Measurements from ENCODE around the gene ZNF93.
"Not testable (repeated sequence)": the region's sequence is repeated elsewhere in the genome, so short reads cannot be mapped to it uniquely, and the experiment has no call there.

ZNF93 gene

DNA sequence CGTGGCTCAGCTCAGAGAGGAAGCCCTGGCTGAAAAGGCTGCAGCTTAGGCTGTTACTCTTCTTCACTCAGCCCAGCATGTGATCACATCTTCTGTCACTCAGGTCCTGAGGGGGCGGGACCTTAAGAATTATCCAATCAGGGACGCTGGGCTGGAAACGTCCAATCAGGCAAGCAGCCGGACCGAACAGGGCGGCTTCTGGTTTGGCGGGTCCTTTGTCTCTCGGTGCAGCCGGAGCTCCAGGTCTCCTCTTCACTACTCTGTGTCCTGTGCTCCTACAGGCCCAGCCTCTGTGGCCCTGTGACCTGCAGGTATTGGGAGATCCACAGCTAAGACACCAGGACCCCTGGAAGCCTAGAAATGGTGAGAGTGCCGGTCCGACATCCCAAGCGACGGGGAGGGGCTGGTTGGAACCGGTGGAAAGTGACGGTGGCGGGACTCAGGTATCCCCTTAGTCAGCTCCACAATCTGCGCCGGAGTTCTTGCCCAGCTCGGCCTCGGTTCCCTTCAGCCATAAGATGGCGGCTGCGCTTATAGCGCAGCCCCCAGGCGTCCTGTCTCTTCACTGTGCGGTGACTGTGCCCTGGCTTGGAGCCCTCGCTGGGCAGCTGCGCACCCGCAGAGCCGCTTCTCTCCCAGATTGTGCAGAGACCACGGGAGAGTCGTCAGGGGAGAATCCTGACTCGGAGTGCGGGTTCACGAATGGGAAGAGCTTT is at the start of gene ZNF93:
Gene ZNF93 (plus strand): TSS at position 218 of the 716 bp plus-strand sequence. CDS start 143 bp downstream, at position 361.
- Histone ChIP-seq H3K36me3 (ENCODE audit: insufficient read depth, low read length) (no peaks in the 10 kb centered on the region), H3K79me2 (ENCODE audit: control insufficient read depth, insufficient read depth, low read length, unreplicated experiment) (peaks cover 41% of the 10 kb centered on the region), H3K4me1 (ENCODE audit: control insufficient read depth, insufficient read depth, low read length, unreplicated experiment) (no peaks in the 10 kb centered on the region), H3K27ac (ENCODE audit: low read depth, low read length) (peak within 1 kb of the TSS; percentile 96), H3K27me3 (ENCODE audit: insufficient read depth, low read length) (no peaks in the 10 kb centered on the region), H2AFZ (ENCODE audit: low read length, unreplicated experiment) (peak within 1 kb of the TSS; percentile 93), H3K4me3 (ENCODE audit: low read depth, low read length) (peak within 1 kb of the TSS; percentile 99)

DNA sequence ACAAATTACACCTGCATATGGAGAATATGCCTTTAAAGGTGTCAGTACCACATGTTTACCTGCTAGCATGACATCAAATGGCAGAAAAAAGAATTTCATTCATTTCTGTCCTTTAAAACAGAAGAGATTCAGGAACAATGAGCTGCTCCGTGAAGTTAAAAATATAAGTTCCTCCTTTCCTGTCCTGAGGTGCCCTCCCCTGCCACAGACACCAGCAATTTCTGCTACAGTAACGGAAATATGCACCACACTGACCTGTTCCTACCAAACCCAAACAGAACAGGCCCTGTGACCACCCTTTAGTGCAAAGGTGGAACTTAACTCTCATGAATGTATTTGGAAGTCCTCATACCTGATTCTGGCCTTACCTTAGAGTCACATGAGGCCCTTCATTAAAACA is 49.0 kb upstream of the ZNF93 start:
- not testable (repeated sequence) for H2AFZ ChIP-seq (ENCODE audit: low read length, unreplicated experiment); H3K27me3 ChIP-seq (ENCODE audit: insufficient read depth, low read length); H3K4me1 ChIP-seq (ENCODE audit: control insufficient read depth, insufficient read depth, low read length, unreplicated experiment); H3K4me3 ChIP-seq (ENCODE audit: low read depth, low read length); H3K79me2 ChIP-seq (ENCODE audit: control insufficient read depth, insufficient read depth, low read length, unreplicated experiment); H3K36me3 ChIP-seq (ENCODE audit: insufficient read depth, low read length); H3K27ac ChIP-seq (ENCODE audit: low read depth, low read length)

DNA sequence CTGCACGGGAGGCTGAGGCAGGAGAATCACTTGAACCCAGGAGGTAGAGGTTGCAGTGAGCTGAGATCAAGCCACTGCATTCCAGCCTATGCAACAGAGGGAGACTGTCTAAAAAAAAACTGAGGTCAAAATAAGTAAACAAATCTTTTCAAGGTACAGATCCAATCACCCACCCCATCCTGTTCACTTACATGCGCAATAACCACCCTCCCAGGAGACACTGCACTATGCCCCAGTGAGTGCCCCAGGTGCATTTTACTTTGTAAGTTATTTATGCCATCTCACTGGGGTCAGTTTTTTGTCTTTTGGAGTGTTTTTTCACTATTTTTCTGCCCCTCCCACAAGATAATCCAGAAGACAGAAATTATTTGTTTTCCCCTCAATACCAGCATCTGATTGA is 42.0 kb upstream of the ZNF93 start:
- H3K79me2 ChIP-seq (ENCODE audit: control insufficient read depth, insufficient read depth, low read length, unreplicated experiment), result no peaks in the 10 kb centered on the region
- H3K27ac ChIP-seq (ENCODE audit: low read depth, low read length), result no peak overlapping the region
- H3K27me3 ChIP-seq (ENCODE audit: insufficient read depth, low read length), result no peaks in the 10 kb centered on the region
- no peak overlapping the region for H2AFZ ChIP-seq (ENCODE audit: low read length, unreplicated experiment)
- H3K4me3 ChIP-seq (ENCODE audit: low read depth, low read length), result no peak overlapping the region
- H3K4me1 ChIP-seq (ENCODE audit: control insufficient read depth, insufficient read depth, low read length, unreplicated experiment), result no peaks in the 10 kb centered on the region
- H3K36me3 ChIP-seq (ENCODE audit: insufficient read depth, low read length), result no peaks in the 10 kb centered on the region

DNA sequence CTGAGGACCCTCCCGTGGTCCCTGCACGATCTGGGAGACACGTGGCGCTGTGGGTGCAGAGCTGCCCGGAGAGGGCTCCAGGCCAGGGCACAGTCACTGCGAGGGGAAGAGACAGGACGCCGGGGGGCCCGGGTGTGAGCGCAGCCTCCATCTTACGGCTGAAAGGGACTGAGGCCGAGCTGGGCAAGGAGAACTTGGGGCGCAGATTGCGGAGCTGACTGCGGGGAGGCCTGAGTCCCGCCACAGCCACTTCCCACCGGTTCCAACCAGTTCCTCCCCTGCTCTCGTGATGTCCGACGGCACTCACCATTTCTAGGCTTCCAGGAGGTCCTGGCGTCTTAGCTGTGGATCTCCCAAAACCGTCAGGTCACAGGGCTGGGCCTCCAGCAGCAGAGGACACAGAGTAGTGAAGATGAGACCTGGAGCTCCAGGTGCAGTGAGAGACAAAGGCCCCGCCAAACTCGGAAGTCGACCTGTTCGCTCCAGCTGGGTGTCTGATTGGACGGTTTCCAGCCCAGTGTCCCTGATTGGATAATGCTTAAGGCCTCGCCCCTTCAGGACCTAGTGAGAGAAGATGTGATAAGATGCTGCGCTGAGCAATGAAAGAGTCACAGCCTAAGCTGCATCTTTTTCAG is 39.9 kb upstream of the ZNF93 start:
- Histone ChIP-seq H3K79me2 (ENCODE audit: control insufficient read depth, insufficient read depth, low read length, unreplicated experiment) (no peaks in the 10 kb centered on the region), H3K36me3 (ENCODE audit: insufficient read depth, low read length) (no peaks in the 10 kb centered on the region), H3K27me3 (ENCODE audit: insufficient read depth, low read length) (no peaks in the 10 kb centered on the region), H3K27ac (ENCODE audit: low read depth, low read length) (no peak overlapping the region), H3K4me1 (ENCODE audit: control insufficient read depth, insufficient read depth, low read length, unreplicated experiment) (no peaks in the 10 kb centered on the region), H2AFZ (ENCODE audit: low read length, unreplicated experiment) (no peak overlapping the region), H3K4me3 (ENCODE audit: low read depth, low read length) (no peak overlapping the region)

DNA sequence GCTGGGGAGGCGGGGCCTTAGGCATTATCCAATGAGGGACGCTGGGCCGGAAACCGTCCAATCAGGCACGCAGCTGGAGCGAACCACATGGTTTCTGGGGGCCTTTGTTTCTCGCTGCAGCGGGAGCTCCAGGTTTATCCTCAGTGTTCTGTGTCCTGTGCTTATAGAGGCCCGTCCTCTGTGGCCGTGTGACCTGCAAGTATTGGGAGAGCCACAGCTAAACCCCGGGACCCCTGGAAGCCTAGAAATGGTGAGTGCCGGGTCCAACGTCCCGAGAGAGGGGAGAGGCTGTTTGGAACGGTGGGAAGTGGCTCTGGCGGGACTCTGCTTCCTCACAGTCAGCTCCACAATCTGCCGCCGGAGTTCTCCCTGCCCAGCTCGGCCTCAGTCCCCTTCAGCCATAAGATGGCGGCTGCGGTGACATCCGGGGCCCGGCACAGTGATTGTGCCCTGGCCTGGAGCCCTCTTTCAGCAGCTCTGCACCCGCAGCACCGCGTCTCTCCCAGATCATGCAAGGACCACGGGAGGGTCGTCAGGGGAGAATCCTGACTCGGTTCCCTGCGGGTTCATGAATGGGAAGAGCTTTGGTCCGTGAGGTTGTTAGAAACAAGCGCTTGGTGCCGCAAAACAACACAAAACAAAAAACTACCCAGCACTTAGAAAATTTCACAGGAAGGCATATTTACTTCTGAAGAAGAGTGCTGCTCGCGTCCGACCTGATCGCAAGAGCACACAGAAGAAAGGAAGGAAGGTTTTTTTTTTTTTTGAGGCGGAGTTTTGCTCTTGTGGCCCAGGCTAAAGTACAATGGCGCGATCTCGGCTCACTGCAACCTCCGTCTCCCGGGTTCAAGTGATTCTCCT is 34.8 kb upstream of the ZNF93 start, which contains the start of gene ZNF253:
Gene ZNF253 (plus strand): TSS at position 133 of the 861 bp plus-strand sequence. CDS start 115 bp downstream, at position 248.
- Histone ChIP-seq H3K79me2 (ENCODE audit: control insufficient read depth, insufficient read depth, low read length, unreplicated experiment) (peaks cover 28% of the 10 kb centered on the region), H3K4me1 (ENCODE audit: control insufficient read depth, insufficient read depth, low read length, unreplicated experiment) (no peaks in the 10 kb centered on the region), H2AFZ (ENCODE audit: low read length, unreplicated experiment) (peak within 1 kb of the TSS; percentile 99), H3K27ac (ENCODE audit: low read depth, low read length) (peak within 1 kb of the TSS; percentile 82), H3K27me3 (ENCODE audit: insufficient read depth, low read length) (no peaks in the 10 kb centered on the region), H3K36me3 (ENCODE audit: insufficient read depth, low read length) (no peaks in the 10 kb centered on the region), H3K4me3 (ENCODE audit: low read depth, low read length) (peak within 1 kb of the TSS; percentile 98)

DNA sequence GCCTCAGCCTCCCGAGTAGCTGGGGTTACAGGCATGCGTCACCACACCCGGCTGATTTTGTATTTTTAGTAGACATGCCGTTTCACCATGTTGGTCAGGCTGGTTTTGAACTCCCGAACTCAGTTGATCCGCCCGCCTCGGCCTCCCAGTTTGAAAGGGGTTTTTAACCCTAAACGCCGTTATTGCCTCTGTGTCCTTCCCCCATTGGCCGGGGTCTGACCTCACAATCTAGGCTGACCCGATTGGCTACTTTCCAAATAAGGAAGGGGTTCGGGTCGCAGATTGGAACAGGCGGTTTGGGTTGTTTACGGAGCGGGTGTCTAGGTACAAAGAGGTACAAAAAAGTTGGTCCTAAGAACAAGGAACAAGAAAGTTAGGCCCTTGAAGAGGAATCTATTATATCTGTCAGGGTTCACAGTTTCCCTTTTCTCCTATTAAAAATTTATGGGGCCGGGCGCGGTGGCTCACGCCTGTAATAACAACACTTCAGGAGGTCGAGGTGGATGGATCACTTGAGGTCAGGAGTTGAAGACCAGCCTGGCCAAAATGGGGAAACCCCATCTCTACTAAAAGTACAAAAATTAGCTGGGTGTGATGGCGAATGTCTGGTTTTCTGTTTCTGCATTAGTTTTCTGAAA is 34.0 kb upstream of the ZNF93 start:
- Histone ChIP-seq H2AFZ (ENCODE audit: low read length, unreplicated experiment) (peak overlapping the region; percentile 99), H3K36me3 (ENCODE audit: insufficient read depth, low read length) (no peaks in the 10 kb centered on the region), H3K4me3 (ENCODE audit: low read depth, low read length) (peak overlapping the region; percentile 98), H3K27me3 (ENCODE audit: insufficient read depth, low read length) (no peaks in the 10 kb centered on the region), H3K4me1 (ENCODE audit: control insufficient read depth, insufficient read depth, low read length, unreplicated experiment) (no peaks in the 10 kb centered on the region), H3K27ac (ENCODE audit: low read depth, low read length) (peak overlapping the region; percentile 82; the same call in 1 of the 2 replicates), H3K79me2 (ENCODE audit: control insufficient read depth, insufficient read depth, low read length, unreplicated experiment) (peaks cover 34% of the 10 kb centered on the region)

DNA sequence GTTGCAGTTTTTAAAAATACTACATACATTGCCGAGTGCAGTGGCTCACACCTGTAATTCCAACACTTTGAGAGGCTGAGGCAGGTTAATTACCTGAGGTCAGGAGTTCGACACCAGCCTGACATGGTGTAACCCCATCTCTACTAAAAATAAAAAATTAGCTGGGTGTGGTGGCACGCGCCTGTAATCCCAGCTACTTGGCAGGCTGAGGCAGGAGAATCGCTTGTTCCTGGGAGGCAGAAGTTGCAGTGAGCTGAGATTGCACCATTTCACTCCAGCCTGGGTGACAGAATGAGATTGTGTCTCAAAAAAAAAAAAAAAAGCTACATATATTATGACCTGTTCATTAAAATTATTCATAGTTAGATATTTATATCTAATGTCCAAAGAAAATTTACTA is 30.7 kb upstream of the ZNF93 start:
- Histone ChIP-seq H3K36me3 (ENCODE audit: insufficient read depth, low read length) (peaks cover 11% of the 10 kb centered on the region), H3K79me2 (ENCODE audit: control insufficient read depth, insufficient read depth, low read length, unreplicated experiment) (peaks cover 48% of the 10 kb centered on the region)
- H2AFZ ChIP-seq (ENCODE audit: low read length, unreplicated experiment); H3K4me1 ChIP-seq (ENCODE audit: control insufficient read depth, insufficient read depth, low read length, unreplicated experiment); H3K27ac ChIP-seq (ENCODE audit: low read depth, low read length); H3K4me3 ChIP-seq (ENCODE audit: low read depth, low read length); H3K27me3 ChIP-seq (ENCODE audit: insufficient read depth, low read length): not testable (repeated sequence)

DNA sequence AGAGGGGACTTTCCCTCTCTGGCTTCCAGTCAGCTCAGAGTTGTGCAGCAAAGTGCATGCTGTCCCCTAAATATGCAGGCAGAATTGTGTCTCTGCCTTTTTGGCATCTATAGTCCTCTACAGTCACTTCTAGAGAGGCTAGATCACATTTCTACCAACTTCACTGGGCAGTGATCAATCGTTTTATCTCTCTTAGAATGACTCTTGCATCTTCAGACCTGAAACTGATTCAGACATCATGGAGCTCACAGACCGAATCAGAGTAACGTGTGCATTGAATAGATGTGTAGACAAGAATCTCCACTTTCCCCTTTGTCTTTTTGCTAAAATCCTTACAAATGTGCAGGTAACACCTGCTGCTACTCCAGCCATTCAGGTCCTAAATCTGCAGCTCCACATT is 28.8 kb upstream of the ZNF93 start:
- peaks cover 44% of the 10 kb centered on the region for H3K79me2 ChIP-seq (ENCODE audit: control insufficient read depth, insufficient read depth, low read length, unreplicated experiment)
- peaks cover 11% of the 10 kb centered on the region for H3K36me3 ChIP-seq (ENCODE audit: insufficient read depth, low read length)
- no peak overlapping the region for H3K27ac ChIP-seq (ENCODE audit: low read depth, low read length)
- H3K4me1 ChIP-seq (ENCODE audit: control insufficient read depth, insufficient read depth, low read length, unreplicated experiment), result no peaks in the 10 kb centered on the region
- no peak overlapping the region for H2AFZ ChIP-seq (ENCODE audit: low read length, unreplicated experiment)
- no peaks in the 10 kb centered on the region for H3K27me3 ChIP-seq (ENCODE audit: insufficient read depth, low read length)
- no peak overlapping the region for H3K4me3 ChIP-seq (ENCODE audit: low read depth, low read length)

DNA sequence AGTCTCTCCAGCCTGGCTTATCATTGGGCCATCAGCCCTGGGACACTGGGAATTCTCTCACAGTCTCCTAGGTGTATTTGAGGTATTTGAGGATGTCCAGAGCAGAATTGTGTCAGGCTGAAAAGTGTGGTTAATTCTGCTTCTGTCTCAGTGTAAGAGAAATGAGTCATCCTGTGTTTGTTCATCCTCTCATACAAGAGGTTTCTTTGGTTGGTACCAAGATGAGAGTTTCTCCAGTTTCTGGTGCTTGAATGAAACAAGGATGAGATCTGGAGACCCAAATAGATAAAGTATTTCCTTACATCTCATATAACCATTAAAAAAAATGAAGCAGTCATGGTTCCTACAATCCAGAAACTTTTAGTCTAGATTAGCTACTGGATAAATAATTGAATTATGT is 27.4 kb upstream of the ZNF93 start:
- no peak overlapping the region for H2AFZ ChIP-seq (ENCODE audit: low read length, unreplicated experiment)
- H3K4me3 ChIP-seq (ENCODE audit: low read depth, low read length), result no peak overlapping the region
- H3K36me3 ChIP-seq (ENCODE audit: insufficient read depth, low read length), result peaks cover 11% of the 10 kb centered on the region
- H3K27ac ChIP-seq (ENCODE audit: low read depth, low read length), result no peak overlapping the region
- no peaks in the 10 kb centered on the region for H3K4me1 ChIP-seq (ENCODE audit: control insufficient read depth, insufficient read depth, low read length, unreplicated experiment)
- no peaks in the 10 kb centered on the region for H3K27me3 ChIP-seq (ENCODE audit: insufficient read depth, low read length)
- peaks cover 30% of the 10 kb centered on the region for H3K79me2 ChIP-seq (ENCODE audit: control insufficient read depth, insufficient read depth, low read length, unreplicated experiment)

DNA sequence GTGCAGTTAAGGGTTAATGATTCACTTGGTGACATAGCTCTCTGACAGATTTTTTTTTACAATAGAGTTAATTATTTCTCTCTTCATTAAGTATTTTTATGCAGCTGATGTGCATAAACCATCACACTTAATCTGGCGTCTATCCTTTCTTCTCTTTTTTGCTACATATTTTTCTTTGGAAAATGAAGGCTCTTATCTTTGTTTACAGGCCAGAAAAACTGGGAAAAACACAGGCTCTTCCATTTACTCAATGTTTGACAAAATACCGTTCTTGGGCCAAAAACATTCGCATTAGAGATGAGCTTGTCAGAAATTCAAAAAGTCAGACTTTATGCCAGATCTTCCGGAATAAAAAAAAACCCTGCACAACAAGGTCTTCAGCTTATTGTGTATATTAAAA is 23.0 kb upstream of the ZNF93 start:
- Histone ChIP-seq H3K4me1 (ENCODE audit: control insufficient read depth, insufficient read depth, low read length, unreplicated experiment) (no peaks in the 10 kb centered on the region), H3K36me3 (ENCODE audit: insufficient read depth, low read length) (peaks cover 29% of the 10 kb centered on the region), H3K79me2 (ENCODE audit: control insufficient read depth, insufficient read depth, low read length, unreplicated experiment) (peaks cover 11% of the 10 kb centered on the region), H3K27ac (ENCODE audit: low read depth, low read length) (no peak overlapping the region), H3K27me3 (ENCODE audit: insufficient read depth, low read length) (no peaks in the 10 kb centered on the region), H2AFZ (ENCODE audit: low read length, unreplicated experiment) (no peak overlapping the region), H3K4me3 (ENCODE audit: low read depth, low read length) (no peak overlapping the region)

All from ACC112 (cell line).